Panc1 (cell line): ENCODE results near the gene PLPPR4. TPM values are rescaled to one million over a fixed set of nuclear protein-coding genes. Genes with fewer than 3 reads are reported as not detected.

Experiments
- ATAC-seq: fragments of 200-7000 bp; cut with Tn5 transposase; 2 replicates; pipeline ENCODE4 v1.9.1; 2020; ENCODE audit warnings: mild to moderate bottlenecking, moderate library complexity
- BruUV-seq: library from RNA; stranded (reverse); fragments of 400-500 nt; replicated peaks from 2 replicates; lab custom pipeline; 2021; lab: Mats Ljungman, UMichigan
- CTCF ChIA-PET: fragments of 300-600 bp; sonication (Branson Sonifier 250); formaldehyde crosslinking; loops from one replicate; lab custom pipeline; 2022; ENCODE audit warnings: antibody characterized with exemption; lab: Charles Lee
- POLR2A ChIA-PET: fragments of 300-600 bp; sonication (Branson Sonifier 250); formaldehyde crosslinking; loops from one replicate; lab custom pipeline; 2022; ENCODE audit warnings: antibody characterized with exemption; lab: Charles Lee
- DNase-seq: peaks from one replicate; pipeline ENCODE4 v3.0.0-alpha.2; 2010; ENCODE audit warnings: low read depth, low spot score
- H3K27ac ChIP-seq: 2 replicates; pipeline ENCODE4 v1.5.1; 2011; ENCODE audit warnings: mild to moderate bottlenecking, low read length, inconsistent platforms
- H3K27me3 ChIP-seq: fragments of 200-500 bp; sonication (Bioruptor generic); 2 replicates; pipeline ENCODE4 v1.6.0; 2014; ENCODE audit warnings: low read length, inconsistent platforms; ENCODE audit not compliant: control insufficient read depth, insufficient read depth
- H3K36me3 ChIP-seq: fragments of 200-500 bp; sonication (Bioruptor generic); 2 replicates; pipeline ENCODE4 v1.5.1; 2014; ENCODE audit warnings: inconsistent platforms, mild to moderate bottlenecking, low read length, moderate library complexity; ENCODE audit not compliant: control insufficient read depth, insufficient read depth
- H3K4me1 ChIP-seq: 2 replicates; pipeline ENCODE4 v1.5.1; 2011; ENCODE audit warnings: inconsistent platforms, mild to moderate bottlenecking, low read length, moderate library complexity; ENCODE audit not compliant: control insufficient read depth, insufficient read depth
- H3K4me3 ChIP-seq, 2 experiments: 2 replicates each; pipeline ENCODE4 v1.5.1; 2011 to 2012; ENCODE audit warnings: low read depth in 2 of 2, low read length in 2 of 2, mild to moderate bottlenecking in 2 of 2, inconsistent platforms in 1 of 2, moderate library complexity in 1 of 2
- H3K9me3 ChIP-seq: fragments of 200-500 bp; sonication (Bioruptor generic); 2 replicates; pipeline ENCODE4 v1.5.1; 2014; ENCODE audit warnings: low read depth, mild to moderate bottlenecking, inconsistent platforms, low read length, moderate library complexity; ENCODE audit not compliant: control insufficient read depth, insufficient read depth
- CTCF ChIP-seq: fragments of 450-650 bp; IDR thresholded peaks from 2 replicates; pipeline ENCODE4 v1.5.1; 2017; ENCODE audit warnings: mild to moderate bottlenecking
- POLR2AphosphoS5 ChIP-seq: IDR thresholded peaks from 2 replicates; pipeline ENCODE4 v1.6.1; 2012; ENCODE audit warnings: mild to moderate bottlenecking, low read depth, low read length, moderate library complexity
- SIN3A ChIP-seq: IDR thresholded peaks from 2 replicates; pipeline ENCODE4 v1.6.1; 2012; ENCODE audit warnings: low read depth, mild to moderate bottlenecking, low read length, moderate library complexity, borderline replicate concordance; ENCODE audit not compliant: insufficient read depth
- TCF7L2 ChIP-seq: IDR thresholded peaks from 2 replicates; pipeline ENCODE4 v1.6.1; 2011; ENCODE audit warnings: mild to moderate bottlenecking, low read depth, low read length, inconsistent platforms
- in situ Hi-C: cut with HindIII; loops from 2 replicates; pipeline ENCODE4 v1.10.0; 2016; ENCODE audit warnings: low sequenced_read_pairs, low pct_unique_long_range_greater_than_20kb
- intact Hi-C: fragments of 100-400 bp; cut with micrococcal nuclease; formaldehyde crosslinking; loops from one replicate; pipeline ENCODE4 v1.10.0; 2022; ENCODE audit not compliant: unreplicated experiment
- total RNA-seq: library from RNA; stranded (reverse); gene quantifications from one replicate; pipeline ENCODE4 v1.2.1, GENCODE V29; 2021; ENCODE audit not compliant: unreplicated experiment
- TF ChIP-seq, protein P1 (sequence below), 2 experiments: IDR thresholded peaks; 2 replicates each; pipeline ENCODE4 v1.6.1; 2011 to 2012; ENCODE audit warnings: low read depth in 2 of 2, control low read depth in 1 of 2, low read length in 1 of 2, mild to moderate bottlenecking in 1 of 2, moderate library complexity in 1 of 2; ENCODE audit not compliant: insufficient read depth in 1 of 2

The PLPPR4 gene
- total RNA-seq, 1 experiment from 2014 or later = not detected

DNA sequence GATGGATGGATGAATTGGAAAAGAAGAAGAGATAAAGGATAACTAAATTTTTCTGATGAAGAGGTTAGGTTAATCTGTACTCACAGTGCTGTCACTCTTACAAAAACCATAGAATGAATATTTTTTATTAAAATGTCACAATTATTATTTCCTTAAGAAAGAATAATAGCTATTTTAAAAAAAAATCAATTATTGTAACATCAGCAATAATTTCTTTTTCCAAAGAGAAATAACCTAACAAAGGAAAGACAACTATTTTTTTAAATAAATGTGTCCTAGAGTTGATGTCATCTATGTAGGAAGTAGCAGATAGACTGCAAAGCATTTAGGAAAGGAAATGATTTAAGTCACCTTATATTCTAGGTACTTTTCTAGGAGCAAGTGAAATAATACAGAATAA, 33.6 kb upstream of the PLPPR4 start:
- no peaks in the 10 kb centered on the region for H3K27me3 ChIP-seq
- CTCF ChIA-PET = no interaction called here
- no TSS peak for BruUV-seq
- H3K36me3 ChIP-seq = no peaks in the 10 kb centered on the region
- H3K27ac ChIP-seq = no peak overlapping the region
- no peaks in the 10 kb centered on the region for H3K9me3 ChIP-seq
- H3K4me3 ChIP-seq = no peak overlapping the region
- intact Hi-C loops (no loop called here), in situ Hi-C loops (no loop called here)
- TF ChIP-seq CTCF = no peak
- TF ChIP-seq, protein P1, sequence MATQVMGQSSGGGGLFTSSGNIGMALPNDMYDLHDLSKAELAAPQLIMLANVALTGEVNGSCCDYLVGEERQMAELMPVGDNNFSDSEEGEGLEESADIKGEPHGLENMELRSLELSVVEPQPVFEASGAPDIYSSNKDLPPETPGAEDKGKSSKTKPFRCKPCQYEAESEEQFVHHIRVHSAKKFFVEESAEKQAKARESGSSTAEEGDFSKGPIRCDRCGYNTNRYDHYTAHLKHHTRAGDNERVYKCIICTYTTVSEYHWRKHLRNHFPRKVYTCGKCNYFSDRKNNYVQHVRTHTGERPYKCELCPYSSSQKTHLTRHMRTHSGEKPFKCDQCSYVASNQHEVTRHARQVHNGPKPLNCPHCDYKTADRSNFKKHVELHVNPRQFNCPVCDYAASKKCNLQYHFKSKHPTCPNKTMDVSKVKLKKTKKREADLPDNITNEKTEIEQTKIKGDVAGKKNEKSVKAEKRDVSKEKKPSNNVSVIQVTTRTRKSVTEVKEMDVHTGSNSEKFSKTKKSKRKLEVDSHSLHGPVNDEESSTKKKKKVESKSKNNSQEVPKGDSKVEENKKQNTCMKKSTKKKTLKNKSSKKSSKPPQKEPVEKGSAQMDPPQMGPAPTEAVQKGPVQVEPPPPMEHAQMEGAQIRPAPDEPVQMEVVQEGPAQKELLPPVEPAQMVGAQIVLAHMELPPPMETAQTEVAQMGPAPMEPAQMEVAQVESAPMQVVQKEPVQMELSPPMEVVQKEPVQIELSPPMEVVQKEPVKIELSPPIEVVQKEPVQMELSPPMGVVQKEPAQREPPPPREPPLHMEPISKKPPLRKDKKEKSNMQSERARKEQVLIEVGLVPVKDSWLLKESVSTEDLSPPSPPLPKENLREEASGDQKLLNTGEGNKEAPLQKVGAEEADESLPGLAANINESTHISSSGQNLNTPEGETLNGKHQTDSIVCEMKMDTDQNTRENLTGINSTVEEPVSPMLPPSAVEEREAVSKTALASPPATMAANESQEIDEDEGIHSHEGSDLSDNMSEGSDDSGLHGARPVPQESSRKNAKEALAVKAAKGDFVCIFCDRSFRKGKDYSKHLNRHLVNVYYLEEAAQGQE (IDR thresholded peaks at IDR 0.05; ENCODE audit: insufficient read depth in 1 of 2, low read depth in 2 of 2, low read length in 1 of 2) = no peak
- no peak for TF ChIP-seq SIN3A
- no peak for TF ChIP-seq TCF7L2
- no peak for TF ChIP-seq POLR2AphosphoS5
- DNase-seq (no peak), ATAC-seq (no peak)
- POLR2A ChIA-PET = interaction anchor here (0.6 kb wide), 1 partner anchor 8 kb away, joined by 4 read pairs; no protein-coding TSS in a partner anchor
- H3K4me1 ChIP-seq = no peaks in the 10 kb centered on the region

DNA sequence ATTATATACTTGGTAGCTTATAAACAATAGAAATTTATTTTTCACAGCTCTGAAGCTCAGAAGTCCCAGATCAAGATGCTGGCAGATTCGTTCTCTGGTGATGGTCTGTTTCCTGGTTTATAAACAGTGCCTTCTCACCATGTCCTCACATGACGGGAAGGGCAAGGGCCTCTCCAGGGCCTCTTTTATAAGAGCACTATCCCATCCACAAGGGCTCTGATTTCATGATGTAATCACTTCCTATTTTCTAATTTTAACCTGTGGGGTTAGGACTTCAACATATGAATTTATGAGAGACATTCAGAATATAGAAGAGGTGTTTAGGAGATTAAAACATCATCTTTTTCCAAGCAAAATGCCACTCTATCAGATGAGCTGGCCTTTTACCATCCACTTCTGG, 32.1 kb upstream of the PLPPR4 start:
- in situ Hi-C loops (no loop called here), intact Hi-C loops (no loop called here)
- Histone ChIP-seq H3K27me3 (no peaks in the 10 kb centered on the region), H3K27ac (no peak overlapping the region), H3K36me3 (no peaks in the 10 kb centered on the region), H3K4me1 (no peaks in the 10 kb centered on the region), H3K9me3 (no peaks in the 10 kb centered on the region), H3K4me3 (no peak overlapping the region)
- ChIA-PET CTCF (no interaction called here), POLR2A (no interaction called here)
- no TSS peak for BruUV-seq
- no peak for ATAC-seq
- TF ChIP-seq, protein P1 (IDR thresholded peaks at IDR 0.05; ENCODE audit: insufficient read depth in 1 of 2, low read depth in 2 of 2, low read length in 1 of 2) = no peak
- no peak for TF ChIP-seq CTCF
- DNase-seq = no peak
